NT2/D1 (cell line): Measurements from ENCODE around the gene CDK16.

Source experiments
- SUZ12 ChIP-seq: IDR thresholded peaks from 2 replicates; pipeline ENCODE4 v1.6.1; 2011; ENCODE audit not compliant: insufficient read length, insufficient read depth; ENCODE audit errors: extremely low read depth
- ZNF274 ChIP-seq: IDR thresholded peaks from 2 replicates; pipeline ENCODE4 v1.6.1; 2011; ENCODE audit warnings: mild to moderate bottlenecking, low read depth, low read length

DNA sequence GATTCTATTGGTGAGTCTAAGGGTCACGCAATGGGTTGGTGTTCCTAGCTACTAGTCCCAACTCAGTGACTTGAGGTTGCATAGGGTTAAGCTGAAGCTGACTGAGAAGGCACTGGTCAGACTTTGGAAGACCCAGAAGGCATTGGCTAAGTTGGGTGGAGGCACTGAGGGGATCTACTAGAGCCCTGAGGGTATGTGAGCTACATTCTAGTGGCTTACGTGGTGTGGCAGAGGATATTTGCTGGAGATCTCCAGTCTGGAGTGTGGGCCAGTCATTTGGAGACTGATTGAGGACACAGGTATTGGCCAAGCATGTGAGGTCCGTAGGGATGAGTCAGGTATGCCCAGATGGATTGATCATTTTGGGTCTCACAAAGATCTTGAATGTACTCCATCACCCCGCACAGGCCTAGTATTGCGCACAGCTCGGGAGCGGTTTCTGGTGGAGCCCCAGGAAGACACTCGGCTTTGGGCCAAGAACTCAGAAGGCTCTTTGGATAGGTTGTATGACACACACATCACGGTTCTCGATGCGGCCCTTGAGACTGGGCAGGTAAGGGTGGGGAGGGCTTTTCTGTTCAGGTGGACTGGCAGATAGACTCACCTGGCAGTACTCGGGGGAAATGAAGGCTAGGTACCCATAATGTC, 21.5 kb downstream of the CDK16 start:
- TF ChIP-seq ZNF274, result no peak
- TF ChIP-seq SUZ12, result no peak
